Left ventricle myocardium superior (tissue), 1 donor: ENCODE data around the gene UGT8. TPM values are rescaled to one million over a fixed set of nuclear protein-coding genes. Genes with fewer than 3 reads are reported as not detected.
"Not testable (repeated sequence)": the region's sequence is repeated elsewhere in the genome, so short reads cannot be mapped to it uniquely, and the experiment has no call there.

Experiments
- ATAC-seq: fragments of 200-7000 bp; cut with Tn5 transposase; one replicate; pipeline ENCODE4 v1.9.1; 2020; ENCODE audit warnings: mild to moderate bottlenecking, moderate library complexity
- DNase-seq: peaks from one replicate; pipeline ENCODE4 v3.0.0-alpha.2; 2020
- intact Hi-C: fragments of 100-400 bp; cut with micrococcal nuclease; formaldehyde crosslinking; loops from one replicate; pipeline ENCODE4 v1.11.0; 2022
- long read RNA-seq: library from polyadenylated mRNA; unstranded; transcript quantifications from one replicate; pipeline ENCODE4 v2.0.0, GENCODE V29; 2021
- total RNA-seq: library from RNA; stranded (reverse); fragmentation: NEBNext Ultra II Directional; extraction: Animal tissue kit (Norgen Biotek cat#: 25700); gene quantifications from one replicate; pipeline ENCODE4 v1.2.1, GENCODE V29; 2021
- donor health status: DM: no; HTN: yes; CAD: no; lungs with severe emphysema.

UGT8 gene, protein sequence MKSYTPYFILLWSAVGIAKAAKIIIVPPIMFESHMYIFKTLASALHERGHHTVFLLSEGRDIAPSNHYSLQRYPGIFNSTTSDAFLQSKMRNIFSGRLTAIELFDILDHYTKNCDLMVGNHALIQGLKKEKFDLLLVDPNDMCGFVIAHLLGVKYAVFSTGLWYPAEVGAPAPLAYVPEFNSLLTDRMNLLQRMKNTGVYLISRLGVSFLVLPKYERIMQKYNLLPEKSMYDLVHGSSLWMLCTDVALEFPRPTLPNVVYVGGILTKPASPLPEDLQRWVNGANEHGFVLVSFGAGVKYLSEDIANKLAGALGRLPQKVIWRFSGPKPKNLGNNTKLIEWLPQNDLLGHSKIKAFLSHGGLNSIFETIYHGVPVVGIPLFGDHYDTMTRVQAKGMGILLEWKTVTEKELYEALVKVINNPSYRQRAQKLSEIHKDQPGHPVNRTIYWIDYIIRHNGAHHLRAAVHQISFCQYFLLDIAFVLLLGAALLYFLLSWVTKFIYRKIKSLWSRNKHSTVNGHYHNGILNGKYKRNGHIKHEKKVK
- total RNA-seq, result 0.12 TPM
- long read RNA-seq, result 0 reads

DNA sequence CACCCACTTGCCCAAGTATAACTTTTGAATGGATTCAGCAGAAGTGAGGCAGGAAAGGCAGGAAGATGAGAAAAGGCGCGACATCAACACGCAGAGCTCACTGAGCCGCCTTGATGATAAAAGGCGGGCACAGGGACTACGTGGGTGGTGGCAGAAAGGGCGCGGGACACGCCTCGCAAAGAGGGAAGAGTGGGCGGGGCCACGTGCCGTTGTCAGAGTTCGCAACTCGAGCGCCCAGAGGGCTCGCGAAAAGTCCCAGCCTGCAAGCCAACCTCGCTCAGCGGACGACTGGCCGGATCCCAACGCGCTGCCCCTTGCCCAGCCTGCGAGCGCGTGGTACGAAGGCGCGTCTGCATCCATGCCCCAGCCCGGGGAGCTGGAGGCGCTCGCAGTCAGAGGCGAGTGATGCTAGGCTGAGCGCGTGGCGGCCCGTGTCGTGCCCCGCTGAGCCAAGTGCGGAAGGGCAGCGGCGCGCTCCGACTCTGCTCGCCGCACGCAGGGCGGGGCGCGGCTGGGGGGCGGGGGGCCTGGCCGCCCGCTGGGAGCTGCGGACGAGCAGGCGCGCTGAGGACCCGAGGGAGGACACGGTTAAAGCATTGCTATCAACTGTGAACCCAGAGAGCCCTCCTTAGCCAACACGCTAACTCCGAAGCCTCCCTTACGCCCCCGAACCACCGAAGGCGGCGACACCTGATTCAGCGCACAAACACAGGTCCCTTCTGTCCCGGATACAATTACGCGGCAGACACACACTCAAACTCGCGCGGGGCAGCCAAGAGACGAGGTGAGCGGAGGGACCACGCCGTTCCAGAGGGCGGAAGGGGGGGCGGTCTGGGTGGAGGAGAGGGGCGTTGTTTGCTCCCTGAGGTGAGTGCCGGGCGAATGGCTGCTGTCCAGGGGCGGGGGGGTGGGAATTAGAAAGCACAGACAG, at the start of gene UGT8:
Gene UGT8 (plus strand): TSS at position 617 of the 931 bp plus-strand sequence. CDS start 24,074 bp downstream, outside the sequence.
- intact Hi-C loops, result no loop called here
- peak; percentile 68 for ATAC-seq
- DNase-seq, result peak; percentile 40

DNA sequence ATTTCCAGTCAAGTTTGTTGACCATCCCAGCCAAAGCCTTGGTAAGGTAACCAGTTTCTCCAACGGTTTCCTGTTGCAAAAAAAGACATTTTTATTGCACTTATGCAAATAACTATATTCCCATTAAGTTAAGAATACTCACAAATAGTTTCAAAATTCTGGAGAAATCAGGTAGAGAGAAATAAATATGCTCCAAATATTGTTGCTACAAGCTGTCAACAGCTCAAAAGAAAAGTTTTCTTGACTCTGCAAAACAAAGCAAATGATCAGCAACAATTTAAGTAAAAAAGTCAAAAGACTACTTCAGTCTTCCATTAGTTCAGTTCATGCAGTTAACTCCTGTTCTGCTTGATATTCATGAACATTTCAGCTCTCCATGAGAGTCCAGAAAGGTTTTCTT, 49.0 kb upstream of the UGT8 start:
- ATAC-seq, result no peak
- intact Hi-C loops, result no loop called here
- DNase-seq, result no peak

DNA sequence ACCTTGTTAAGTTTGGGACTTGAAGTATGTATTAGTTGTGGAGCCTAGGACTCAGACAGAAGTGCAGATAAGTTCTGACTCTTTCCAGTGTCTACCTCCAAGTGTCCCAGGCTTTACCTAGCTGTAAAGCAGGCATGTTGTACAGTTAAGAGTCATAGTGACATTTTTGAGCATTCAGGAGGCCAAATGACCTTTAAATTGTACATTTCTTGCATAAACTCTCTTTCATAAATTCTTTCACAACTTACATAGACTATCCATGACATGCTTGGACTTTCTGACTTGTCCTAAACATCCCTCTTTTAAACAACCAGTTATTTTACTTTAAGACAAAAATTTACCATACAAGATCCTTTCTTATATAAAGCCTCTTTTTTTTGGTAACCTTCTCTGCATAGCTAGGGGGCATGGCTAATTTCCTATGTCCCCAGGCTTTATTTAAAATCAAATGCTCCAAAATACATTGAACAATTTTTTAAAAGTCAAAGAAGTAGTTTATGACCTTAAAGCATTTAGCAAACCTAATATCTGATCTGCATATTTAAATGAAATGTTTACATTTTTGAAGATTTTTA, 40.1 kb upstream of the UGT8 start:
- DNase-seq, result no peak
- no peak for ATAC-seq
- intact Hi-C loops, result no loop called here

DNA sequence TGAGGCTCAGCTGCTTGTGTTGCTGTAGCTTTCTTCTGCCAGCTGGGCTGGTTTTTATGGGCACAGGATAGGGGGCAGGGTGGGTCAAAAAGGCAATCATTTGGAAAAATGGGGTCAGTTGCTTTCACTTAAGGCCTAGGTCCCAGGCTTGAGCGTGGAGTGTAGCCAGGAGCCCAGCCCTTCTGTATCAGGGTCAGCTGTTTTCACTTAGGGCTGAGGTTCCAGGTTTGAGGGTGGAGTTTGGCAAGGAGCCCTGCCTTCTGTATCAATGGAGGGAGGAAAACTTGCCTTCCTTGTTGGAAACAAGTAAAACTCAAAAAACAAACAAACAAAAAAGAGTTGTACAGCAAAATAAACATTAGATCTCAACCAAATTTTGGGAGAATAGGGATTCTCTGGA, 37.0 kb upstream of the UGT8 start:
- no peak for DNase-seq
- intact Hi-C loops, result no loop called here
- ATAC-seq, result no peak

DNA sequence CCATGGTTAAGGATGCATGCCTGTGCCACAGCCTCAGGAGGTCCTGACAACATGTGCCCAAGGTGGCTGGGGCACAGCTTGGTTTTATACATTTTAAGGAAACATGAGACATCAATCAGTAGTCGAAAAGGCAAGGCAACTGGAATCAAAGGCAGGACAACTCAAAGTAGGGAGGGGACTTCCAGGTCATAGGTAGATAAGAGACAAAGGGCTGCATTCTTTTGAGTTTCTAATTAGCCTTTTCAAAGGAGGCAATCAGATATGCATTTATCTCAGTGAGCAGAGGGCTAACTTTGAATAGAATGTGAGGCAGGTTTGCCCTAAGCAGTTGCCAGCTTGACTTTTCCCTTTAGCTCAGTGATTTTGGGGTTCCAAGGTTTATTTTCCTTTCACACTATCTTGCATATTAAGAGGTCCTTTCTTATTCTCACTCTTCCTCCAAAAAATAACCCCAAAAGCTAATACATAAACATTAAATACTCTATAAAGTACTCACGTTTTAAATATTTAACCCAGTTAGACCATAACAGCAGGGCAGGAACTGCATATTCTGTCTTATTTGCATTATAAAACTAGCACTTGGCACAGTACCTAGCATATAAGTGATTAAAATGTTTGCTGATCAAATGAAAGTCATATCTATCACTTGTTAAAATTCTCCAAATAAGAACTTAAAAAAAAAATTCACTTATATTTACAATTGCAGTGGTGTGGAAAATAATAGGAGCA, 36.3 kb upstream of the UGT8 start:
- intact Hi-C loops, result no loop called here
- no peak for ATAC-seq
- no peak for DNase-seq

DNA sequence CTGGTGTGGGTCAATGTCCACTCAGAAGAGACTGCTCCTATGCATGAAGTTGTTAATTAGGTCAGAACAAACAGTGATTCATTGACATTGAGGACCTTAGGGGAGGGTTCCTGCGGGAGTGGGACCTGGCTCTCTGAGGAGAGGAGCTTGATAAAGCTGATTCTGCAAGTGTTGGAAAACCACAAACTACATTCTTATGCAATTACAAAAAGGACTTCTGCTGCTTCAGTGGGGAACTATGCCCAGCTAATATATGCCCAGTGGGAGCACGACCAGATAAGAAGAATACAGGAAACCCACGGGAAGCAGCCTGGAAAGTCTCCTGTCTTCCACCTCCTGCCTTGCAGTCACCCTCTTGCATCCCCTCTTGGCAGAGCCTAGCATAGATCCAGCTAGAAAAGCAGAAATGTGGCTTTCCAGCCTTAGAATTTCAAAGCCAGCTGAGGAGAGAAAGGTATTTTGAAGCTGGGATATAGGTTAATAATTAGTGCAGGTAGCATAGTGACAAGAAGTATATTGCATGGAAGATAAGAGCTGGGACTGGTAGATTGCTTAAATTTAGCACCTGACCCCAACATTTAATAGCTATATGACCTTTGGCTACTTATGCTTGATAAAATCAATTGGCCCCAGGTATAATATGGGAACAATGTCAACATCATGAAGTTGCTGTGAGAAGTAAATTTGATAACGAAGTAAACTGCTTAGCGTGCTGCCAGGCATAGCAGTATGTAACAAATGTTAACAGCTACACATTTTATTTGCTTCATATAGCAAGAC, 34.9 kb upstream of the UGT8 start:
- ATAC-seq (no peak), DNase-seq (no peak)
- intact Hi-C loops, result no loop called here

DNA sequence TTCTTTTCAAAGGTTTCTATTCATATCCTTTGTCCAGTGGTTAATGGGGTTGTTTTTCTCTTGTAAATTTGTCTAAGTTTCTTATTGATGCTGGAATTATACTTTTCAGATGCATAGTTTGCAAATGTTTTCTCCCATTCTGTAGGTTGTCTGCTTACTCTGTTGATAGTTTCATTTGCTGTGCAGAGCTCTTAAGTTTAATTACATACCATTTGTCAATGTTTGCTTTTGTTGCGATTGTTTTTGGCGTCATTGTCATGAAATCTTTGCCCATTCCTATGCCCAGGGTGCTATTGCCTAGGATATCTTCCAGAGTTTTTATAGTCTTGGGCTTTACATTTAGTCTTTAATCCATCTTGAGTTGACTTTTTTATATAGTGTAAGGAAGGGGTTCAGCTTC, 21.2 kb upstream of the UGT8 start:
- DNase-seq (no peak), ATAC-seq (no peak)
- intact Hi-C loops, result no loop called here

DNA sequence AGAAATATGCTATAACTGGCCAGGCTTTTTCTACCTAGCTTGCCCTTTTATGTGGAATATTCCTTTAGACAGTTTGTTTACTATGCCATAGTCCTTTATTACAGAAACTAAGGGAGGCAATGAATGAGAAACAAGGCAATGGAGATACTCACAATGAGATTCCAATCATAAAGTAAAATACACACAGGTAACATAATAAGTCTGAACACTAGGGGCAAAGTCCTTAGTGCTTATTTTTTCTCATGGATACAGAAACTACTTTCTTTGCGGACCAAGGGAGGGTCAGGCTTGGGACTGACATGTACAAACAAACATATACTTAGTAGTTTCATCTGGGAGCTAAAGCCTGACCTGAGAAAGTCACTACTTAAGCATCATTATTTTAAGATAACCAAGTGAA, 16.0 kb upstream of the UGT8 start:
- intact Hi-C loops, result no loop called here
- ATAC-seq (no peak), DNase-seq (no peak)

DNA sequence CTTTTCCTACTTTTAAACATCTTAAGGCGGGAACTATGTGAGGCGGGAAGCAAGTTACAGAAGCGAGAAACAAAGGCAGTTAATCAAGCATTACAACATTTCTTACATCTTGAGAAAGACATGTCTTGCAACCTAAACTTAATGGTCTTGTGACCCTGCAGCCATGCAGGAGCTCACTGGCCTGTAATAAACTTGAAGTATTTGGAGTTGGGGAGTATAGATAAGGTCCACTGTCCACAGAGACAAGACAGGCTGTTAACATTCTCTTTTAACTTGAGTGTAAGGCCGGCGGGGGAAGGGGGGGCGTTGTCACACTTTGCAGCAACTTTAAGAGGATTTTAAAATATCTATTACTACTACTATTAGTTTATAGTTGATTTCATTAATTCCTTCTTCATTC, 10.3 kb upstream of the UGT8 start:
- DNase-seq, result no peak
- ATAC-seq, result no peak

DNA sequence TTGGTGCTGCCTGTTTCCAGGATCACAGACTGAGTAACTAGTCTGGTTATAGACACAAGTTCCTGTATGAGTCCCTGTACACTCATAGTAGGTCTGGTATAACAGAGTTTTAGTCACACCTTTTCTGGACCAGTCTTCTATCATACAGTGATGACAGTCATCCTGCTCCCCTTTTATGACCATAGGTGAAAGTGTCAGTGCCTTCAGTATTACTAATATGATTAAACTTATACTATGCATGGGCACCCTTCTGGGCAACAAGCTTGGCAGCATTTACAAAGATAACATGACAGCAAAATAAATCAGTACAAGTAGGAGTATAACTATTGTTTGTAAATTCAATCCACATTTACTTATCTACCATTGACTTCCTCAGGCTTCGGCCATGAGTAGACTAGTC, 8.2 kb upstream of the UGT8 start:
- ATAC-seq, DNase-seq, intact Hi-C loops: not testable (repeated sequence)

More for the DNA sequence above, 10.3 kb upstream of the UGT8 start:
- intact Hi-C loops, result no loop called here

DNA sequence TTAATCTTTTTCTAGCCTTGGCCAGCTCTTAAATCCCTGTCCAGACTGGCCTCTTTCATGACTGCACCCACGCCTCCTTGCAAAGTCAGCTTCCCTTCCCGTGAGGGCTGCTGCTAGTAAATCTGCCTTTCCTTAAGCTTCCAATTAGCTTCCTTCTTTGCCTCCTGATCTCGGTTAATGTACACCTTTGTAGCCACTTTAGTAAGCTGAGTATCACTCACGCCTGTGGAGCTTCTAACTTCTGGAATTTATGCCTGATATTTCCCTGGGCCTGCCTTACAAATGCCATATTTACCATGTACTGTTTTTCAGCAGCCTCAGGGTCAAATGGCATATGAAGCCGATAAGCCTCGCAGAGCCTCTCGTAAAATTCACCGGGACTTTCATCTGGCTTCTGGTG, 5.1 kb upstream of the UGT8 start:
- DNase-seq (no peak), ATAC-seq (no peak)
- intact Hi-C loops, result no loop called here

DNA sequence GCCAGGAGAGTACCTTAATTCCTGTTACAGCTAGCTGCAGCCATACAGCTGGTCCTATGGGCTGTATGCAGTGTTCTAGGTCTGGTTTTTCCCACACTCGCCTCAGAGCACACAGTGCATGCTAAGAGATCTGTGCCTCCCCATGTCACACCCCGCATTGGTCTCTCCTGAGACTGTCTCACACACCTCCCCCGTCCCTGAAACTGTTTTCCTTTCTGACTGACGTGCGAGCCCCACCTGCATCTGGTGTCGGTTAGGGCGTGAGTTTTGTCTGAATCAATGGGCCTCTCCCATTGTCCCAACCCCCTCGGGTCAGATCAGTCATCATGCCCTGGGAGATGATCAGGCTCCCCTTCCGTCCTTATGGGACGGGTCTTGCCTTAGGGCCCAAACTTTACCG, 3.4 kb upstream of the UGT8 start:
- DNase-seq, result no peak
- ATAC-seq, result no peak
- intact Hi-C loops, result no loop called here

DNA sequence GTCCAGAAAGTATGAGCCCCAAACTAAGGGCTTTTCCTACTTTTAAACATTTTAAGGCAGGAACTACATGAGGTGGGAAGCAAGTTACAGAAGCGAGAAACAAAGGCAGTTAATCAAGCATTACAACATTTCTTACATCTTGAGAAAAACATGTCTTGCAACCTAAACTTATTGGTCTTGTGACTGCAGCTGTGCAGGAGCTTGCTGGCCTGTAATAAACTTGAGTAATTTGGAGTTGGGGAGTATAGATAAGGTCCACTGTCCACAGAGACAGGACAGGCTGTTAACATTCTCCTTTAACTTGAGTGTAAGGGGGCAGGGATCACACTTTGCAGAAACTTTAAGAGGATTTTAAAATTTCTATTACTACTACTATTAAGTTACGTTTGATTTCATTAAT, 2.7 kb upstream of the UGT8 start:
- intact Hi-C loops, result no loop called here
- DNase-seq (no peak), ATAC-seq (no peak)

DNA sequence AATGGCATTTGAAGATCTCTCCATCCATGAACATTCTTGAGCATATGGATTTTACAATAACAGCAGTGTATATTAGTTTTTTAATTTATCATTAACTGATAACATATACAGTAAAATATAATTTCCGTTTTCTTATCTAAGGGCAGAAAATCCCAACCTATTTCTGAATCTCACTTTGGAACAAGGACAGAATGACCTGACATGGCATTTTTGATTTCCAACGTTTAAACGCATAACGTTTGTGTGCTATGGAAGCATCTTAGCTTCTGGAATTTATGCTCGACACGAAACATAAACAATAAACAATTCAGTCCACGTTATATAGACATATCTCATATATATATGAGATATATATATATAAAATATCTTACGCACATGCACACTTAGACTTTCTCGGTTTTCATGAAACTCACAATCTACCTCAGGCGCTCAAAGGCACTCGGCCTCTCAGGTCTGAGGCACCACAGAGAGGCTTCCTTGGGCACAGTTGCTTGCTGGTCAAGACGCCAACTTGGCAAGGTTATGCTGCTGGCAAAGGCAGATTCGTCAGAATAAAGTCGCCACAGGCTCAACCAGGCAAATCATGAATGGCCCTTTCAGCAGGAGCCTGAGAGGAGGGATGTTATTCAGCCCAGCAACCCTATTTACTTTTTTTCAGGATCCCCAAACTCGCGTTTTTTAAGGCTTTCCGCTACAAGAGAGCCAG, 1.0 kb upstream of the UGT8 start:
- ATAC-seq (no peak), DNase-seq (no peak)
- intact Hi-C loops, result no loop called here

DNA sequence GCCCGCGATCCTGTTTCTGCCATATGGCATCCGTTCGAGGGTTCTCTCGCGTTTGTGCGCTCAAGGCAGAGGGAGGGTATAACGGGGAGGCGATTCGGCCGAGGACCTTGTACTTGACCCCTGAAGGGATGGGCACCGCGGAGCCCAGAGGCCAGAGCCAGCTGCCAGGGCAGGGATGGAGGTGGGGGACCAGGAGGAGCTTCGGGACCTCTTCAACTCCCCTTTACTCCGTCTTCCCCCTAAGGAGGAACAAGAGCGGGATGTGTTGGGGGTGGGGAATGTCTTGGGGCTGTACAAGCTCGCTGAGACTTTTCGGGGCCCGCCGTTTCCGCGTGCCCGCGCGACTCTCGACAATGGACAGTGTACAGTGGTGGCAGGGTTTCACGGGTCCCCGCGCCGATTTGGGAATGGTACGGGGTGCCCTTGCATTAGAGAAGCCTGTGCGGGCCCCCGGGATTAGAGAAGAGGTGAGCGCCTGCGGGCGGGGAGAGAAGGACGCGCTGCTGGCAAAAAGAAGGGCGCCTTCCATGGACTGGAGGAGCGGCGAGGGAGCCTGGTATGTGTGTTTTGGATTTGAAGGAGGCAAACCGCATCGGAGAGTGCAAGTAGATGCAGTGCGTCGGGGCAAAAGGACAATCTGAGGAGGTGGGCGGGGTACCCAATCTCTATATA, 760 bp downstream of the UGT8 start:
- DNase-seq (no peak), ATAC-seq (peak; percentile 35)
- intact Hi-C loops, result no loop called here

DNA sequence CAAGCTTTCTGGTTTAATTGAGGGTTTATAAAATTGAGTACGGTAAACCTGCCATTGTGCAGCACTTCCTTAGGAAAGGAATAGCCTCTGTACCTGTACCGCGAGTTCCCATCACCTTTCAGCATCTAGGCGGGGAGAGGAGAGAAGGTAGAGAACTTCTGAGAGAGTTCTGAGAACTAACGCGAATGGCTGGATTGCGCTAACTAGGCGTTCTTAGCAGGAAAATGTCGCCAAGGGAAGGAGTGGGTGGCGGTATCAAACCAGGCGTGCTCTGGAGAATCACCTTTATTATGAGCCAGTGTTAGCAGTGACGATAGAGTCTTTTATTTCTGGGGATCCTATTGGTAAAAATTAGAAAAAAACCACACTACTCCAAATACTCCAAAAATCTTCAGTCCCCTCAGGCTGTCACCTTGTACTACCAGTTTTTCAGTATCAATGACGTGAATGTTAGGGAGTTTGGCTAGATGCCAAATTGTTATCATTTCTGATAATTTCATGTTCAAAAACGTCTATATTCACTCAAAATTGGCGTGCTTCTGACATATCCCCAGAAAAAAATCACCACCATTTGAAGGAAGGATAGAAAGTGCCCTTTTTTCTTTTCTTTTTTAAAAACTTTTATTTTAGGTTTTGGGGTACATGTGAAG, 1.4 kb downstream of the UGT8 start:
- intact Hi-C loops, result no loop called here
- DNase-seq, result no peak
- ATAC-seq, result no peak

DNA sequence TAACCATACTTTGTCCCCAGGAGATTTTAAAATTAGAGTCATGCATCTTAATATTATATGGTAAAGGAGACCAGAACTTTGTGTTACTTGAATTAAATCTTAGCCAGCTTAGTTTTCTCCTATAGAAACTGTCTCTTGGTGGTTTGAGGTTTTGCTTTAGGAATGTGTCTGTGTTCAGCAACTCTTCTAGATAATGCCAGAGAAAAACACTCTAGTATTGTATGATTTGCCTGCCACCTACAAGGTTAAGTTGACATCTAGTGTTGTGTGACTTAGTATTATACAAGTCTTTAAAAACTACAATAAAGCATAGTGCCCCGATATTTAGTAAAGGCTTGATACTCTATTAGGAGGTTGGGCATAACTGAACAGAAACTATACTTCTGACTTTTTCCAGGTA, 2.1 kb downstream of the UGT8 start:
- intact Hi-C loops, result no loop called here
- ATAC-seq (no peak), DNase-seq (no peak)
